ENCODE results near the gene SSH3. TPM values are rescaled to one million over a fixed set of nuclear protein-coding genes. Genes with fewer than 3 reads are reported as not detected.

SSH3 gene
- total RNA-seq, 1 experiment from 2014 or later, result 5.5 TPM

GRCh38 chr11:67310246-67311050 lies 7.1 kb downstream of the SSH3 start:
- Histone ChIP-seq H3K4me3 (ENCODE audit: low read depth, low read length, poor library complexity, severe bottlenecking) (no peak overlapping the region), H3K36me3 (ENCODE audit: insufficient read depth, low read length, poor library complexity, severe bottlenecking) (no peaks in the 10 kb centered on the region), H3K27me3 (replicated peaks; ENCODE audit: insufficient read depth, low read depth, low read length, poor library complexity) (no peaks in the 10 kb centered on the region), H3K4me1 (ENCODE audit: insufficient read depth, low read length, poor library complexity, severe bottlenecking) (no peaks in the 10 kb centered on the region), H3K9me3 (ENCODE audit: low read depth, low read length, poor library complexity, severe bottlenecking) (no peaks in the 10 kb centered on the region), H3K27ac (ENCODE audit: low read depth, low read length, poor library complexity, severe bottlenecking) (no peak overlapping the region)
- no peak for DNase-seq (ENCODE audit: low spot score)
- ChIA-PET CTCF (no interaction called here), POLR2A (ENCODE audit: low non-redundant PET) (no interaction called here)
- intact Hi-C loops (cut with micrococcal nuclease; ENCODE audit: unreplicated experiment), result loop anchor here (10.0 kb wide), 1 partner anchor 256 kb away; the partner anchor contains the start of gene RHOD
- no TSS peak for BruUV-seq (replicated peaks)
- TF ChIP-seq, protein P1, sequence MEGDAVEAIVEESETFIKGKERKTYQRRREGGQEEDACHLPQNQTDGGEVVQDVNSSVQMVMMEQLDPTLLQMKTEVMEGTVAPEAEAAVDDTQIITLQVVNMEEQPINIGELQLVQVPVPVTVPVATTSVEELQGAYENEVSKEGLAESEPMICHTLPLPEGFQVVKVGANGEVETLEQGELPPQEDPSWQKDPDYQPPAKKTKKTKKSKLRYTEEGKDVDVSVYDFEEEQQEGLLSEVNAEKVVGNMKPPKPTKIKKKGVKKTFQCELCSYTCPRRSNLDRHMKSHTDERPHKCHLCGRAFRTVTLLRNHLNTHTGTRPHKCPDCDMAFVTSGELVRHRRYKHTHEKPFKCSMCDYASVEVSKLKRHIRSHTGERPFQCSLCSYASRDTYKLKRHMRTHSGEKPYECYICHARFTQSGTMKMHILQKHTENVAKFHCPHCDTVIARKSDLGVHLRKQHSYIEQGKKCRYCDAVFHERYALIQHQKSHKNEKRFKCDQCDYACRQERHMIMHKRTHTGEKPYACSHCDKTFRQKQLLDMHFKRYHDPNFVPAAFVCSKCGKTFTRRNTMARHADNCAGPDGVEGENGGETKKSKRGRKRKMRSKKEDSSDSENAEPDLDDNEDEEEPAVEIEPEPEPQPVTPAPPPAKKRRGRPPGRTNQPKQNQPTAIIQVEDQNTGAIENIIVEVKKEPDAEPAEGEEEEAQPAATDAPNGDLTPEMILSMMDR (conservative IDR thresholded peaks at IDR 0.05; ENCODE audit: low read depth, low read length), result no peak
- no peak for TF ChIP-seq EZH2 (IDR thresholded peaks at IDR 0.05; ENCODE audit: borderline replicate concordance, low read depth, low read length, poor library complexity, severe bottlenecking)

- no TSS peak for BruUV-seq (replicated peaks)
- intact Hi-C loops (cut with micrococcal nuclease; ENCODE audit: unreplicated experiment), result loop anchor here (10.0 kb wide), 1 partner anchor 256 kb away; the partner anchor contains the start of gene RHOD
- CTCF ChIA-PET, result no interaction called here
Observed at GRCh38 chr11:67311051-67311555, 7.8 kb downstream of the SSH3 start.

GRCh38 chr11:67311556-67312082 lies 8.3 kb downstream of the SSH3 start:
- no peak overlapping the region for H3K27ac ChIP-seq (ENCODE audit: low read depth, low read length, poor library complexity, severe bottlenecking)
- POLR2A ChIA-PET (ENCODE audit: low non-redundant PET), result no interaction called here

More at GRCh38 chr11:67311051-67311555, 7.8 kb downstream of the SSH3 start:
- Histone ChIP-seq H3K9me3 (ENCODE audit: low read depth, low read length, poor library complexity, severe bottlenecking) (no peaks in the 10 kb centered on the region), H3K36me3 (ENCODE audit: insufficient read depth, low read length, poor library complexity, severe bottlenecking) (no peaks in the 10 kb centered on the region), H3K27me3 (replicated peaks; ENCODE audit: insufficient read depth, low read depth, low read length, poor library complexity) (no peaks in the 10 kb centered on the region), H3K4me3 (ENCODE audit: low read depth, low read length, poor library complexity, severe bottlenecking) (no peak overlapping the region), H3K4me1 (ENCODE audit: insufficient read depth, low read length, poor library complexity, severe bottlenecking) (no peaks in the 10 kb centered on the region), H3K27ac (ENCODE audit: low read depth, low read length, poor library complexity, severe bottlenecking) (no peak overlapping the region)
- POLR2A ChIA-PET (ENCODE audit: low non-redundant PET), result no interaction called here
- DNase-seq (ENCODE audit: low spot score), result no peak
- TF ChIP-seq, protein P1 (conservative IDR thresholded peaks at IDR 0.05; ENCODE audit: low read depth, low read length), result no peak
- TF ChIP-seq EZH2 (IDR thresholded peaks at IDR 0.05; ENCODE audit: borderline replicate concordance, low read depth, low read length, poor library complexity, severe bottlenecking), result no peak

More at GRCh38 chr11:67311556-67312082, 8.3 kb downstream of the SSH3 start:
- CTCF ChIA-PET, result no interaction called here
- Histone ChIP-seq H3K4me3 (ENCODE audit: low read depth, low read length, poor library complexity, severe bottlenecking) (no peak overlapping the region), H3K36me3 (ENCODE audit: insufficient read depth, low read length, poor library complexity, severe bottlenecking) (no peaks in the 10 kb centered on the region), H3K4me1 (ENCODE audit: insufficient read depth, low read length, poor library complexity, severe bottlenecking) (no peaks in the 10 kb centered on the region), H3K9me3 (ENCODE audit: low read depth, low read length, poor library complexity, severe bottlenecking) (no peaks in the 10 kb centered on the region), H3K27me3 (replicated peaks; ENCODE audit: insufficient read depth, low read depth, low read length, poor library complexity) (no peaks in the 10 kb centered on the region)
- no peak for DNase-seq (ENCODE audit: low spot score)
- TF ChIP-seq, protein P1 (conservative IDR thresholded peaks at IDR 0.05; ENCODE audit: low read depth, low read length), result no peak
- TF ChIP-seq EZH2 (IDR thresholded peaks at IDR 0.05; ENCODE audit: borderline replicate concordance, low read depth, low read length, poor library complexity, severe bottlenecking), result no peak
- intact Hi-C loops (cut with micrococcal nuclease; ENCODE audit: unreplicated experiment), result loop anchor here (10.0 kb wide), 1 partner anchor 257 kb away; the partner anchor contains the start of gene RHOD
- BruUV-seq (replicated peaks), result no TSS peak

Data from A673 (cell line).